Endodermal cell (in vitro differentiated cells): ENCODE data around the gene TEDC2. TPM values are rescaled to one million over a fixed set of nuclear protein-coding genes. Genes with fewer than 3 reads are reported as not detected.
A peak's percentile ranks its signal among the peaks of the same experiment; 100 is the strongest.

ENCODE experiments used
- DNase-seq: peaks from one replicate; pipeline ENCODE4 v3.0.0-alpha.2; 2017
- H3K27ac ChIP-seq: 2 replicates; pipeline ENCODE4 v1.5.1; 2013; ENCODE audit warnings: mild to moderate bottlenecking, low read depth, low read length, moderate library complexity
- H3K27me3 ChIP-seq: 2 replicates; pipeline ENCODE4 v1.6.1; 2013; ENCODE audit warnings: mild to moderate bottlenecking, low read length, moderate library complexity; ENCODE audit not compliant: insufficient read depth, control insufficient read depth, poor library complexity, severe bottlenecking
- H3K36me3 ChIP-seq: 2 replicates; pipeline ENCODE4 v1.7.0; 2013; ENCODE audit warnings: mild to moderate bottlenecking, low read length, moderate library complexity; ENCODE audit not compliant: control insufficient read depth, insufficient read depth
- H3K4me1 ChIP-seq: one replicate; pipeline ENCODE4 v1.7.0; 2013; ENCODE audit warnings: low read length; ENCODE audit not compliant: control insufficient read depth, insufficient read depth
- H3K4me3 ChIP-seq: 2 replicates; pipeline ENCODE4 v1.5.1; 2013; ENCODE audit warnings: mild to moderate bottlenecking, low read length, moderate library complexity
- H3K9ac ChIP-seq: 2 replicates; pipeline ENCODE4 v1.6.1; 2013; ENCODE audit warnings: mild to moderate bottlenecking, low read length, moderate library complexity; ENCODE audit not compliant: poor library complexity, severe bottlenecking; ENCODE audit errors: extremely low read depth
- H3K9me3 ChIP-seq: 2 replicates; pipeline ENCODE4 v1.6.1; 2013; ENCODE audit warnings: mild to moderate bottlenecking, low read length, moderate library complexity; ENCODE audit not compliant: control insufficient read depth
- H3K27ac Mint-ChIP-seq: 2 replicates; pipeline ENCODE4 v1.8.0; 2020; ENCODE audit warnings: mixed read lengths
- H3K27me3 Mint-ChIP-seq: 2 replicates; pipeline ENCODE4 v1.8.0; 2021; ENCODE audit warnings: mild to moderate bottlenecking, mixed read lengths; ENCODE audit not compliant: insufficient read depth
- H3K36me3 Mint-ChIP-seq: 2 replicates; pipeline ENCODE4 v1.8.0; 2020; ENCODE audit warnings: low read depth, mixed read lengths
- H3K4me1 Mint-ChIP-seq: 2 replicates; pipeline ENCODE4 v1.8.0; 2020; ENCODE audit warnings: mixed read lengths
- H3K4me3 Mint-ChIP-seq: 2 replicates; pipeline ENCODE4 v1.8.0; 2020; ENCODE audit warnings: mild to moderate bottlenecking, moderate library complexity, mixed read lengths
- H3K9me3 Mint-ChIP-seq: 2 replicates; pipeline ENCODE4 v1.8.0; 2020; ENCODE audit warnings: mild to moderate bottlenecking, mixed read lengths
- WGBS, 2 experiments: methylation state at CpG; one replicate each; pipeline versions ENCODE4 v1.1.5 to v1.1.7; 2013; ENCODE audit warnings: missing lambda C conversion rate in 2 of 2, mixed read lengths in 1 of 2; ENCODE audit not compliant: insufficient coverage in 1 of 2, insufficient read length in 1 of 2; 5-methylcytosine and 5-hydroxymethylcytosine counted together
- total RNA-seq, 2 donors: library from RNA; stranded (reverse); fragmentation: NEBNext Ultra II Directional in 1 of 2; extraction: Animal tissue kit (Norgen Biotek cat#: 25700) in 1 of 2; gene quantifications; 2 replicates in 1 of 2; 3 replicates in 1 of 2; pipeline ENCODE4 v1.2.1, GENCODE V29; 2021
- TF ChIP-seq, protein P1 (sequence below): fragments of 200-600 bp; sonication (generic); conservative IDR thresholded peaks from 2 replicates; pipeline ENCODE4 v1.5.0; 2021; ENCODE audit warnings: antibody characterized with exemption, mild to moderate bottlenecking

The TEDC2 gene
- total RNA-seq, 2 donors from 2014 or later: 44.0 to 57.6 TPM

DNA sequence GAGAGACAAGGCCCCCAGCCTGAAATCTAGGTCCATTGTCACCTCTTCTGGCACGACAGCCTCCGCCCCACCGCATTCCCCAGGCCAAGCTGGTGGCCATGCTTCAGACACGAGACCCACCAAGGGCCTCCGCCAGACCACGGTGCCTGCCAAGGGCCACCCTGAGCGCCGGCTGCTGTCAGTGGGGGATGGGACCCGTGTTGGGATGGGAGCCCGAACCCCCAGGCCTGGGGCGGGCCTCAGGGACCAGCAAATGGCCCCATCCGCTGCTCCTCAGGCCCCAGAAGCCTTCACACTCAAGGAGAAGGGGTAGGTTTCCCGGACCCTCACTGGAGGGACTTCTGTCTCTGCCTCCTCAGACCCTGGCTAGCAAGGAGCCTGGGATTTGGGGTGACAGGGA is 1.0 kb downstream of the TEDC2 start:
- no peaks in the 10 kb centered on the region for H3K27me3 Mint-ChIP-seq
- H3K27ac Mint-ChIP-seq: no peak overlapping the region
- Histone ChIP-seq H3K4me1 (peaks cover 5% of the 10 kb centered on the region), H3K27me3 (no peaks in the 10 kb centered on the region), H3K27ac (no peak overlapping the region), H3K9ac (peak overlapping the region; percentile 53), H3K36me3 (peaks cover 25% of the 10 kb centered on the region), H3K9me3 (no peaks in the 10 kb centered on the region), H3K4me3 (peak overlapping the region; percentile 89)
- H3K9me3 Mint-ChIP-seq: no peaks in the 10 kb centered on the region
- TF ChIP-seq, protein P1, sequence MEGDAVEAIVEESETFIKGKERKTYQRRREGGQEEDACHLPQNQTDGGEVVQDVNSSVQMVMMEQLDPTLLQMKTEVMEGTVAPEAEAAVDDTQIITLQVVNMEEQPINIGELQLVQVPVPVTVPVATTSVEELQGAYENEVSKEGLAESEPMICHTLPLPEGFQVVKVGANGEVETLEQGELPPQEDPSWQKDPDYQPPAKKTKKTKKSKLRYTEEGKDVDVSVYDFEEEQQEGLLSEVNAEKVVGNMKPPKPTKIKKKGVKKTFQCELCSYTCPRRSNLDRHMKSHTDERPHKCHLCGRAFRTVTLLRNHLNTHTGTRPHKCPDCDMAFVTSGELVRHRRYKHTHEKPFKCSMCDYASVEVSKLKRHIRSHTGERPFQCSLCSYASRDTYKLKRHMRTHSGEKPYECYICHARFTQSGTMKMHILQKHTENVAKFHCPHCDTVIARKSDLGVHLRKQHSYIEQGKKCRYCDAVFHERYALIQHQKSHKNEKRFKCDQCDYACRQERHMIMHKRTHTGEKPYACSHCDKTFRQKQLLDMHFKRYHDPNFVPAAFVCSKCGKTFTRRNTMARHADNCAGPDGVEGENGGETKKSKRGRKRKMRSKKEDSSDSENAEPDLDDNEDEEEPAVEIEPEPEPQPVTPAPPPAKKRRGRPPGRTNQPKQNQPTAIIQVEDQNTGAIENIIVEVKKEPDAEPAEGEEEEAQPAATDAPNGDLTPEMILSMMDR: no peak
- DNase-seq: no peak
- peak overlapping the region; percentile 76 for H3K4me3 Mint-ChIP-seq
- H3K4me1 Mint-ChIP-seq: peaks cover 8% of the 10 kb centered on the region
- peaks cover 22% of the 10 kb centered on the region for H3K36me3 Mint-ChIP-seq
- 91 to 96% methylated on average over 10 to 13 of the region's 13 CpGs for WGBS, 2 experiments

DNA sequence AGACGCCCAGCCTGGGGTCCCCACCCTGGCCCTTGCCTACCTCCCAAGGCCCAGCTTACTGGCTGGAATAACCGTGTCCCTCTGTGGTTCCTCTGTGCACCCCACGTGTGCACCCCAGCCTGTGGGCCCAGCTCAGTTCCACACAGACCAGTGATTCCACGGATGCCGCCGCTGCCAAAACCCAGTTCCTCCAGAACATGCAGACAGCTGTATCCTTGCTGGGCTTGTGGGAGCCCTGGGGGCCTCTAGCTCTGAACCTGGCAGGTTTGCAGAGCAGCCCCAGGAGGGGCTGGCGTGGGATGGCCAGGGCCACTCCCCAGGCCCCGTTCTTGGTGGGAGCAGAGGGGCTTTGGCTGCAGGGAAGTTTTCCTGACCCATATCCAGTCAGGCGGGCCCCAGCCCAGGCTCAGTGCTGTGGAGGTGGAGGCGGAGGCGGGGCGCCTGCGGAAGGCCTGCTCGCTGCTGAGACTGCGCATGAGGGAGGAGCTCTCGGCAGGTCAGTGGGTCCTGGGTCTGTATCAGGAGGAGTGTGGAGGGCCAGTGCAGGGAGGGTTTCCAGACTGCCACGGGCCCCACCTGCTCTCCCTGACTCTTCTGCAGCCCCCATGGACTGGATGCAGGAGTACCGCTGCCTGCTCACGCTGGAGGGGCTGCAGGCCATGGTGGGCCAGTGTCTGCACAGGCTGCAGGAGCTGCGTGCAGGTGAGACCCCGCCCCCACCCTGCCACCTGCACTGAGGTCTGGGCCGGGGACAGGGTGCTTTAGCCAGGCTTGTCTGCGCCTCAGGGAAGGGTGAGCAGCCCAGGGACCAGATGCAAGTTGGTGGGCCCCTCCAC is 2.3 kb downstream of the TEDC2 start:
- H3K4me1 Mint-ChIP-seq: peaks cover 8% of the 10 kb centered on the region
- TF ChIP-seq, protein P1: no peak
- Histone ChIP-seq H3K9ac (no peak overlapping the region), H3K4me3 (no peak overlapping the region), H3K36me3 (peaks cover 13% of the 10 kb centered on the region), H3K27ac (no peak overlapping the region), H3K4me1 (peaks cover 5% of the 10 kb centered on the region), H3K9me3 (no peaks in the 10 kb centered on the region), H3K27me3 (no peaks in the 10 kb centered on the region)
- no peak overlapping the region for H3K4me3 Mint-ChIP-seq
- no peak for DNase-seq
- no peaks in the 10 kb centered on the region for H3K9me3 Mint-ChIP-seq
- H3K27me3 Mint-ChIP-seq: peaks cover under 1% of the 10 kb centered on the region
- no peak overlapping the region for H3K27ac Mint-ChIP-seq
- peaks cover 12% of the 10 kb centered on the region for H3K36me3 Mint-ChIP-seq
- 93 to 95% methylated on average over 4 to 23 of the region's 23 CpGs for WGBS, 2 experiments

DNA sequence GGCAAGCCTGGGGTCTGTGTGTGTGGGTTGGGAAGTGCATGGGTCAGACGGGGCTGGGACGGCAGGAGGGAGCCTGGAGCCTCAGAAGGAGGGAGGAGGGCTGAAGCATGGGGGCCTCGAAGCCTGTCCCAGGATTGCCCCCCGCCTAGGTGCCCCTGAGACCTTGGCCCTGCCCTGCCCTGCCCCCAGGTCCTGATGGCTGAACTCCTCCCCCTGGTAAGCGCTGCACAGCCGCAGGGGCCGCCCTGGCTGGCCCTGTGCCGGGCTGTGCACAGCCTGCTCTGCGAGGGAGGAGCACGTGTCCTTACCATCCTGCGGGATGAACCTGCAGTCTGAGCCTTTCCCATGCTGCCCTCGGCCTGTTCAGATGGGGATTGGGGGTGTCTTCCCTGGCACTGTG is 4.4 kb downstream of the TEDC2 start:
- Mint-ChIP-seq H3K9me3 (no peaks in the 10 kb centered on the region), H3K27ac (no peak overlapping the region), H3K4me3 (no peak overlapping the region), H3K27me3 (peaks cover 7% of the 10 kb centered on the region), H3K4me1 (peaks cover 3% of the 10 kb centered on the region), H3K36me3 (peaks cover 6% of the 10 kb centered on the region)
- no peak for DNase-seq
- H3K36me3 ChIP-seq: peaks cover 6% of the 10 kb centered on the region
- peaks cover 13% of the 10 kb centered on the region for H3K4me1 ChIP-seq
- no peak overlapping the region for H3K27ac ChIP-seq
- no peaks in the 10 kb centered on the region for H3K9me3 ChIP-seq
- WGBS, 2 experiments: 94 to 98% methylated on average over 8 to 12 of the region's 12 CpGs
- TF ChIP-seq, protein P1: no peak
- H3K9ac ChIP-seq: no peak overlapping the region
- no peak overlapping the region for H3K4me3 ChIP-seq
- no peaks in the 10 kb centered on the region for H3K27me3 ChIP-seq
